Endothelial cell of umbilical vein (primary cell): ENCODE data around the gene SCLT1. TPM values are rescaled to one million over a fixed set of nuclear protein-coding genes. Genes with fewer than 3 reads are reported as not detected.

Source experiments
- BruUV-seq: library from RNA; stranded (reverse); fragments of 400-500 nt; replicated peaks from 2 replicates; lab custom pipeline; 2021; lab: Mats Ljungman, UMichigan
- CTCF ChIA-PET: fragments of 300-600, 350-600 bp; sonication (Branson Sonifier 250); formaldehyde crosslinking; loops from one replicate; lab custom pipeline; 2021; ENCODE audit warnings: antibody characterized with exemption, inconsistent platforms; lab: Charles Lee
- POLR2A ChIA-PET: fragments of 300-600, 350-600 bp; sonication (Branson Sonifier 250); formaldehyde crosslinking; loops from one replicate; lab custom pipeline; 2021; ENCODE audit warnings: antibody characterized with exemption, inconsistent platforms; lab: Charles Lee
- DNase-seq: peaks from one replicate; pipeline ENCODE4 v3.0.0-alpha.2; 2011; ENCODE audit warnings: low read depth, low spot score
- FAIRE-seq: peaks from 2 replicates; lab custom pipeline; 2011; peaks lifted over from hg19 to GRCh38; lab: Jason Lieb, UNC
- H2AFZ ChIP-seq: 2 replicates; pipeline ENCODE4 v1.6.0; 2012; ENCODE audit warnings: low read depth, low read length, control low read depth, inconsistent platforms
- H3K27ac ChIP-seq: 2 replicates; pipeline ENCODE4 v1.5.1; 2011; ENCODE audit warnings: low read depth, mild to moderate bottlenecking, control low read depth, low read length, moderate library complexity; ENCODE audit not compliant: insufficient read depth
- H3K27me3 ChIP-seq, 2 experiments: 2 replicates each; pipeline versions ENCODE4 v1.6.0 to v1.6.1; 2011; ENCODE audit warnings: low read length in 2 of 2, mixed read lengths in 1 of 2; ENCODE audit not compliant: control insufficient read depth in 2 of 2, insufficient read depth in 2 of 2
- H3K36me3 ChIP-seq, 2 experiments: 2 replicates in 1 of 2; 3 replicates in 1 of 2; pipeline ENCODE4 v1.5.1; 2011; ENCODE audit warnings: low read length in 2 of 2, mild to moderate bottlenecking in 1 of 2, moderate library complexity in 1 of 2; ENCODE audit not compliant: control insufficient read depth in 2 of 2, insufficient read depth in 2 of 2; ENCODE audit errors: extremely low read depth in 1 of 2
- H3K4me1 ChIP-seq: 3 replicates; pipeline ENCODE4 v1.5.1; 2011; ENCODE audit warnings: mild to moderate bottlenecking, low read length; ENCODE audit not compliant: control insufficient read depth, insufficient read depth; ENCODE audit errors: extremely low read depth
- H3K4me2 ChIP-seq: 2 replicates; pipeline ENCODE4 v1.6.1; 2011; ENCODE audit warnings: low read length, control low read depth, mixed read lengths; ENCODE audit not compliant: insufficient read depth
- H3K4me3 ChIP-seq, 3 experiments: fragments of 200-600 bp in 1 of 3; sonication (generic), shearing (Covaris generic) in 1 of 3; replicated peaks in 1 of 3; 2 replicates each; pipeline ENCODE4 v1.5.1; 2011 to 2016; ENCODE audit warnings: control low read depth in 3 of 3, low read length in 3 of 3, mild to moderate bottlenecking in 2 of 3, inconsistent platforms in 1 of 3, low read depth in 1 of 3, moderate library complexity in 1 of 3; ENCODE audit not compliant: insufficient read depth in 1 of 3
- H3K79me2 ChIP-seq: 2 replicates; pipeline ENCODE4 v1.6.0; 2012; ENCODE audit warnings: low read length, inconsistent platforms; ENCODE audit not compliant: control insufficient read depth, insufficient read depth
- H3K9ac ChIP-seq: replicated peaks from 2 replicates; pipeline ENCODE3; 2011; ENCODE audit warnings: low read length, control low read depth; ENCODE audit not compliant: insufficient read depth; ENCODE audit errors: extremely low read depth
- H3K9me1 ChIP-seq: replicated peaks from 3 replicates; pipeline ENCODE4 v1.6.0; 2011; ENCODE audit warnings: mild to moderate bottlenecking, low read length; ENCODE audit not compliant: control insufficient read depth, insufficient read depth; ENCODE audit errors: extremely low read depth
- H3K9me3 ChIP-seq: replicated peaks from 2 replicates; pipeline ENCODE4 v1.5.1; 2012; ENCODE audit warnings: low read length, inconsistent platforms; ENCODE audit not compliant: control insufficient read depth, insufficient read depth
- H4K20me1 ChIP-seq: replicated peaks from 2 replicates; pipeline ENCODE3; 2011; ENCODE audit warnings: mild to moderate bottlenecking, low read length; ENCODE audit not compliant: control insufficient read depth, insufficient read depth; ENCODE audit errors: extremely low read depth
- EZH2 ChIP-seq: IDR thresholded peaks from 2 replicates; pipeline ENCODE4 v1.6.1; 2012; ENCODE audit warnings: borderline replicate concordance, low read depth, mild to moderate bottlenecking, moderate library complexity, low read length, inconsistent platforms; ENCODE audit not compliant: severe bottlenecking
- FOS ChIP-seq: IDR thresholded peaks from 2 replicates; pipeline ENCODE4 v1.6.1; 2011; ENCODE audit warnings: mild to moderate bottlenecking, low read length, moderate library complexity, borderline replicate concordance; ENCODE audit not compliant: insufficient read depth
- GATA2 ChIP-seq: IDR thresholded peaks from 2 replicates; pipeline ENCODE4 v1.7.0; 2011; ENCODE audit warnings: low read depth, mild to moderate bottlenecking, moderate library complexity, mixed read lengths, low read length; ENCODE audit not compliant: insufficient read length, insufficient read depth
- JUN ChIP-seq: IDR thresholded peaks from 2 replicates; pipeline ENCODE4 v1.6.1; 2011; ENCODE audit warnings: borderline replicate concordance, low read depth; ENCODE audit not compliant: insufficient read length, insufficient read depth
- MYC ChIP-seq: IDR thresholded peaks from one replicate; pipeline ENCODE4 v1.6.1; 2011; ENCODE audit warnings: mild to moderate bottlenecking, low read depth, low read length
- POLR2A ChIP-seq: IDR thresholded peaks from 2 replicates; pipeline ENCODE4 v1.6.1; 2012; ENCODE audit warnings: low read depth, mild to moderate bottlenecking, control low read depth, low read length
- POLR2AphosphoS5 ChIP-seq: IDR thresholded peaks from 2 replicates; pipeline ENCODE4 v1.6.1; 2012; ENCODE audit warnings: low read depth, mild to moderate bottlenecking, control low read depth, low read length, moderate library complexity; ENCODE audit not compliant: insufficient read depth
- dilution Hi-C: fragments of 300-500 bp; cut with MboI; formaldehyde crosslinking; loops from one replicate; pipeline ENCODE4 v1.15.0; 2019; ENCODE audit warnings: low sequenced_read_pairs; ENCODE audit not compliant: extremely low pct_ligation_motif_present
- intact Hi-C: fragments of 100-400 bp; cut with micrococcal nuclease; formaldehyde crosslinking; loops from one replicate; pipeline ENCODE4 v1.10.0; 2022
- polyA plus RNA-seq, 4 experiments: library from polyadenylated mRNA; depleted of rRNA in 3 of 4; stranded (reverse) in 3 of 4; unstranded in 1 of 4; fragments of >200 nt; gene quantifications; 2 replicates each; pipeline versions ENCODE4 v1.2.1 to v1.2.3, GENCODE V29; 2011 to 2012; ENCODE audit warnings: missing spikeins in 1 of 4
- total RNA-seq: library from RNA; stranded (reverse); gene quantifications from 2 replicates; pipeline ENCODE4 v1.2.3, GENCODE V29; 2021
- TF ChIP-seq, protein P1 (sequence below): IDR thresholded peaks from 2 replicates; pipeline ENCODE4 v1.6.1; 2011; ENCODE audit not compliant: insufficient read depth, insufficient read length
- TF ChIP-seq, protein P2 (sequence below), 2 donors: IDR thresholded peaks; 1 replicate in 1 of 2; 2 replicates in 1 of 2; pipeline ENCODE4 v1.5.1; 2011; ENCODE audit warnings: low read length in 2 of 2, mild to moderate bottlenecking in 2 of 2, moderate library complexity in 2 of 2, control low read depth in 1 of 2, inconsistent platforms in 1 of 2, low read depth in 1 of 2; ENCODE audit not compliant: insufficient read depth in 1 of 2; ENCODE audit errors: extremely low read depth in 1 of 2

The SCLT1 gene
- total and polyA plus RNA-seq, 2 donors (not counting 3 experiments of a cell fraction or from before 2014, with no cell fraction given) = 3.2 to 14.0 TPM

DNA sequence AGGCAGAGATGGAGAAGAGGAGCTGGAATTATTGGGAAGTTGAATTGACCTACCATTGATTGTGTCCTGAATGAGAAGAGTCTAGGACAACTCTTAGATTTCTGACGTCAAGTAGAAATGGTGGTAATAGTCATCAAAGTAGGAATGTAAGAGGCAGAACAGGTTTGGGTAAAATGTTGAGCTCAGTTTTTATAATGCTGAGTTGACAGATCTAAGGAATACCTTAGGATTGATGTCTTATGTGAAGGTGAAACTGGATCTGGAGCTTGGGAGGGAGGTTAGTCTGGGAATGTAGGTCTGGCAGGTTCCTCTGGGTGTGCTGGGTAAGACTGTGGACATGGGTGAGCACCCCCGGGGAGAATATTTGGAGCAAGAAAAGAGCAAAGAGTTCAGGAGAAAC is 251.9 kb downstream of the SCLT1 start:
- no peak overlapping the region for H2AFZ ChIP-seq
- H3K27me3 ChIP-seq = no peaks in the 10 kb centered on the region
- H3K9me3 ChIP-seq = no peaks in the 10 kb centered on the region
- DNase-seq = no peak
- peaks cover 65% of the 10 kb centered on the region for H3K79me2 ChIP-seq
- peaks cover 6 to 25% of the 10 kb centered on the region in 2 experiments for H3K36me3 ChIP-seq
- no peak overlapping the region for H3K27ac ChIP-seq
- H3K9ac ChIP-seq = no peak overlapping the region
- H3K4me3 ChIP-seq = no peak overlapping the region
- H3K9me1 ChIP-seq = no peaks in the 10 kb centered on the region
- no peaks in the 10 kb centered on the region for H4K20me1 ChIP-seq
- peaks cover 4% of the 10 kb centered on the region for H3K4me1 ChIP-seq
- H3K4me2 ChIP-seq = no peak overlapping the region
- intact Hi-C loops = no loop called here
- BruUV-seq = no TSS peak
- TF ChIP-seq GATA2 = no peak
- TF ChIP-seq, protein P1, sequence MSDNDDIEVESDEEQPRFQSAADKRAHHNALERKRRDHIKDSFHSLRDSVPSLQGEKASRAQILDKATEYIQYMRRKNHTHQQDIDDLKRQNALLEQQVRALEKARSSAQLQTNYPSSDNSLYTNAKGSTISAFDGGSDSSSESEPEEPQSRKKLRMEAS = no peak
- TF ChIP-seq EZH2 = no peak
- no peak for TF ChIP-seq MYC
- POLR2A ChIA-PET = no interaction called here
- FAIRE-seq = no peak
- dilution Hi-C loops = no loop called here
- CTCF ChIA-PET = interaction anchor here (0.9 to 2.2 kb wide), 5 partner anchors 13 to 387 kb away, joined by 3 to 7 read pairs (median 3); no protein-coding TSS in a partner anchor

DNA sequence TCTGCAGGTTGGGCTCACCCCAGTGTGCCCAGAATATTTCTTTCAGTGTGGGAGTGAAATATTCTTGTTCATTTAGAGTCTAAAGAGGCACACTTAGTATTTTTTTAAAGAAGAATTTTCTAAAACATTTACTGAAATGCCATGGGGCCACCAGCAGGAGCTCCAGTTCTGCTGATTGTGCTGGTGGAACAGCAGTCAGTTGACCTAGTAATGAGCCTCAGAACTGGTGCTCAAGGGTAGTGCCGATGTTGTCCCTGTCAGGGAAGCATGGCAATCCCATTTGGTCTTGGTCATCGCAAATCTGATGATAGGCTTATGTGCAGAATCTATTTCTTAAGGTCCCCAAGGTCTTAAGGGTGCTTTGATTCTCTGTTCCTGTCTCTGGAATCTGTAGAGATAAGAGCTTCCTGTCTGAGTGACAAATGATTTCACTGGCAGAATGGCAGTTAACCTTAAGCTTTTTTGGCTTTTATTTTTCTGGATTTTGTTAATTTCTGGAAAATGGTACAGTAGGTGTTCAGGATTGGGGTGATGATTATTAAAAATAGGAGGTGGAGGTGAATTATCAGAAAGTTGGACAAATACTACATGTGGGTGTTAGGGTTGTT is 252.5 kb downstream of the SCLT1 start:
- no TSS peak for BruUV-seq
- Histone ChIP-seq H3K4me1 (peaks cover 4% of the 10 kb centered on the region), H3K4me3 (no peak overlapping the region), H4K20me1 (no peaks in the 10 kb centered on the region), H3K27ac (no peak overlapping the region), H3K4me2 (no peak overlapping the region), H3K9me1 (no peaks in the 10 kb centered on the region), H3K36me3 (peaks cover 6 to 20% of the 10 kb centered on the region in 2 experiments), H3K27me3 (no peaks in the 10 kb centered on the region), H3K79me2 (peaks cover 69% of the 10 kb centered on the region), H2AFZ (no peak overlapping the region), H3K9me3 (no peaks in the 10 kb centered on the region), H3K9ac (no peak overlapping the region)
- TF ChIP-seq POLR2A (no peak), MYC (no peak), FOS (no peak), JUN (no peak), POLR2AphosphoS5 (no peak), EZH2 (no peak), GATA2 (no peak)
- TF ChIP-seq, protein P2, sequence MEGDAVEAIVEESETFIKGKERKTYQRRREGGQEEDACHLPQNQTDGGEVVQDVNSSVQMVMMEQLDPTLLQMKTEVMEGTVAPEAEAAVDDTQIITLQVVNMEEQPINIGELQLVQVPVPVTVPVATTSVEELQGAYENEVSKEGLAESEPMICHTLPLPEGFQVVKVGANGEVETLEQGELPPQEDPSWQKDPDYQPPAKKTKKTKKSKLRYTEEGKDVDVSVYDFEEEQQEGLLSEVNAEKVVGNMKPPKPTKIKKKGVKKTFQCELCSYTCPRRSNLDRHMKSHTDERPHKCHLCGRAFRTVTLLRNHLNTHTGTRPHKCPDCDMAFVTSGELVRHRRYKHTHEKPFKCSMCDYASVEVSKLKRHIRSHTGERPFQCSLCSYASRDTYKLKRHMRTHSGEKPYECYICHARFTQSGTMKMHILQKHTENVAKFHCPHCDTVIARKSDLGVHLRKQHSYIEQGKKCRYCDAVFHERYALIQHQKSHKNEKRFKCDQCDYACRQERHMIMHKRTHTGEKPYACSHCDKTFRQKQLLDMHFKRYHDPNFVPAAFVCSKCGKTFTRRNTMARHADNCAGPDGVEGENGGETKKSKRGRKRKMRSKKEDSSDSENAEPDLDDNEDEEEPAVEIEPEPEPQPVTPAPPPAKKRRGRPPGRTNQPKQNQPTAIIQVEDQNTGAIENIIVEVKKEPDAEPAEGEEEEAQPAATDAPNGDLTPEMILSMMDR (IDR thresholded peaks at IDR 0.05; ENCODE audit: extremely low read depth in 1 of 2, insufficient read depth in 1 of 2, low read depth in 1 of 2, low read length in 2 of 2) = no peak
- TF ChIP-seq, protein P1 = no peak
- dilution Hi-C loops (no loop called here), intact Hi-C loops (no loop called here)
- POLR2A ChIA-PET = no interaction called here
- FAIRE-seq = peak; percentile 71
- no peak for DNase-seq
- CTCF ChIA-PET = interaction anchor here (0.9 to 2.2 kb wide), 6 partner anchors 10 to 387 kb away, joined by 3 to 7 read pairs (median 3); no protein-coding TSS in a partner anchor
